PC-3 (cell line): ENCODE measurements around the gene SGK2. TPM values are rescaled to one million over a fixed set of nuclear protein-coding genes. Genes with fewer than 3 reads are reported as not detected.
A peak's percentile ranks its signal among the peaks of the same experiment; 100 is the strongest.
"Not testable (repeated sequence)": the region's sequence is repeated elsewhere in the genome, so short reads cannot be mapped to it uniquely, and the experiment has no call there.

Experiments used
- ATAC-seq: fragments of 200-7000 bp; cut with Tn5 transposase; 2 replicates; pipeline ENCODE4 v1.9.1; 2020; ENCODE audit warnings: mild to moderate bottlenecking, moderate library complexity
- BruUV-seq: library from RNA; stranded (reverse); fragments of 400-500 nt; replicated peaks from 2 replicates; lab custom pipeline; 2021; lab: Mats Ljungman, UMichigan
- CTCF ChIA-PET: fragments of 300-600 bp; sonication (Branson Sonifier 250); formaldehyde crosslinking; loops from one replicate; lab custom pipeline; 2022; ENCODE audit warnings: antibody characterized with exemption; lab: Charles Lee
- POLR2A ChIA-PET: fragments of 300-600 bp; sonication (Branson Sonifier 250); formaldehyde crosslinking; loops from one replicate; lab custom pipeline; 2022; ENCODE audit warnings: antibody characterized with exemption; ENCODE audit not compliant: unreplicated experiment; lab: Charles Lee
- DNase-seq: peaks from one replicate; pipeline ENCODE4 v3.0.0-alpha.2; 2015
- H2AFZ ChIP-seq: fragments of 300-600 bp; sonication (generic); 2 replicates; pipeline ENCODE4 v1.6.0; 2016; ENCODE audit warnings: antibody characterized with exemption, low read length
- H3F3A ChIP-seq: fragments of 300-600 bp; sonication (generic); one replicate; pipeline ENCODE4 v1.6.0; 2017; ENCODE audit warnings: antibody characterized with exemption, low read length, control low read depth, mild to moderate bottlenecking; ENCODE audit not compliant: unreplicated experiment
- H3K27ac ChIP-seq: fragments of 300-600 bp; sonication (generic); 2 replicates; pipeline ENCODE4 v1.5.1; 2016; ENCODE audit warnings: mild to moderate bottlenecking, low read length
- H3K27me3 ChIP-seq: fragments of 300-600 bp; sonication (generic); 2 replicates; pipeline ENCODE4 v1.6.1; 2016; ENCODE audit warnings: low read length, mixed read lengths
- H3K36me3 ChIP-seq: fragments of 300-600 bp; sonication (generic); 2 replicates; pipeline ENCODE4 v1.6.1; 2016; ENCODE audit warnings: low read depth, mixed run types, low read length, mixed read lengths
- H3K4me1 ChIP-seq: fragments of 300-600 bp; sonication (generic); 2 replicates; pipeline ENCODE4 v1.5.1; 2016; ENCODE audit warnings: low read length; ENCODE audit not compliant: insufficient read depth
- H3K4me2 ChIP-seq: fragments of 300-600 bp; sonication (generic); 2 replicates; pipeline ENCODE4 v1.6.0; 2016; ENCODE audit warnings: low read length
- H3K4me3 ChIP-seq: fragments of 300-600 bp; sonication (generic); 2 replicates; pipeline ENCODE4 v1.5.1; 2016; ENCODE audit warnings: mild to moderate bottlenecking, low read length, mixed read lengths
- H3K79me2 ChIP-seq: fragments of 300-600 bp; sonication (generic); 2 replicates; pipeline ENCODE4 v1.6.1; 2017; ENCODE audit warnings: low read length, mixed read lengths
- H3K9ac ChIP-seq: fragments of 300-600 bp; sonication (generic); 2 replicates; pipeline ENCODE4 v1.6.0; 2016; ENCODE audit warnings: mild to moderate bottlenecking, low read length
- H3K9me2 ChIP-seq: fragments of 300-600 bp; sonication (generic); replicated peaks from 2 replicates; pipeline ENCODE4 v1.6.1; 2016; ENCODE audit warnings: mixed run types, low read length, mixed read lengths
- H3K9me3 ChIP-seq: fragments of 300-600 bp; sonication (generic); 2 replicates; pipeline ENCODE4 v1.6.1; 2016; ENCODE audit warnings: low read length, mixed read lengths
- H4K20me1 ChIP-seq: fragments of 300-600 bp; sonication (generic); 2 replicates; pipeline ENCODE4 v1.6.1; 2016; ENCODE audit warnings: low read length, mixed read lengths
- CTCF ChIP-seq: fragments of 300-600 bp; sonication (generic); conservative IDR thresholded peaks from 2 replicates; pipeline ENCODE4 v1.5.1; 2017; ENCODE audit warnings: antibody characterized with exemption, low read depth, mild to moderate bottlenecking, low read length
- EZH2 ChIP-seq: fragments of 300-600 bp; sonication (generic); IDR thresholded peaks from one replicate; pipeline ENCODE4 v1.6.1; 2017; ENCODE audit warnings: antibody characterized with exemption, mild to moderate bottlenecking, low read length; ENCODE audit not compliant: unreplicated experiment
- EZH2phosphoT487 ChIP-seq: fragments of 300-600 bp; sonication (generic); IDR thresholded peaks from 2 replicates; pipeline ENCODE4 v1.6.1; 2018; ENCODE audit warnings: mild to moderate bottlenecking, antibody characterized with exemption, low read length, borderline replicate concordance
- intact Hi-C: fragments of 100-400 bp; cut with micrococcal nuclease; formaldehyde crosslinking; loops from 2 replicates; pipeline ENCODE4 v1.9.0; 2023
- total RNA-seq: library from RNA; depleted of rRNA; stranded (reverse); fragments of >200 nt; gene quantifications from 2 replicates; pipeline ENCODE4 v1.2.3, GENCODE V29; 2014

The SGK2 gene
- total RNA-seq, 1 experiment from 2014 or later, result 6.6 TPM

DNA sequence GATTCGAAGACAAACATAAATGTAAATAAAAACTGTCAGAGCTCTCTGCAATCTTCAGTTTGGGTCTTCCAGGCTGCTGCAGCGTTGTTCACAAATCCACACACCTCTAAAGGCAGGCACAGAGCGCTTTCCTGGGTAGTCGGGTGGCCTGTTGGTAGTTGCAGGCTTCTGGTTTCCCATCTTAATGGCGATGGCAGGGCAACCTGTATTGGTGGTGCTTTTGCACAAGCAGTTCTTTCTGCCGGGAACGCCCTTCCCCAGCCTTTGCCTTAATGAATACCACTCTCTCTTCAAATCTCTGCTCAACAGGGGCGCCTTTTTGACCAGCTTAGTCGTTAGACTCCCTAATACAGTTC lies 31.2 kb downstream of the SGK2 start:
- POLR2A ChIA-PET, result no interaction called here
- CTCF ChIA-PET, result interaction anchor here (0.5 kb wide), 1 partner anchor 1142 kb away, joined by 6 read pairs; no protein-coding TSS in a partner anchor
- ATAC-seq, result peak; percentile 9

GRCh38 chr20:43590392-43591303 lies 31.8 kb downstream of the SGK2 start, which contains the start of gene IFT52:
Gene IFT52, plus strand, starts transcription at chr20:43590937. Its CDS starts 3,762 bp downstream, at chr20:43594699.
- peak within 1 kb of the TSS; percentile 88 for H3K9ac ChIP-seq
- H4K20me1 ChIP-seq, result no peaks in the 10 kb centered on the region
- peaks cover under 1% of the 10 kb centered on the region; the same call in 1 of the 2 replicates for H3K36me3 ChIP-seq
- no peaks in the 10 kb centered on the region for H3F3A ChIP-seq
- peak within 1 kb of the TSS; percentile 91 for H2AFZ ChIP-seq
- peaks cover 14% of the 10 kb centered on the region for H3K4me1 ChIP-seq
- ChIA-PET CTCF (interaction anchor here (0.5 to 0.6 kb wide), 5 partner anchors 52 to 1141 kb away, joined by 6 to 9 read pairs (median 6); no protein-coding TSS in a partner anchor), POLR2A (interaction anchor here (0.6 to 0.7 kb wide), 5 partner anchors 49 to 1821 kb away, joined by 3 to 18 read pairs (median 14); no protein-coding TSS in a partner anchor)
- no peaks in the 10 kb centered on the region for H3K9me2 ChIP-seq
- no TSS peak for BruUV-seq
- no peaks in the 10 kb centered on the region for H3K9me3 ChIP-seq
- TF ChIP-seq EZH2 (no peak), CTCF (no peak), EZH2phosphoT487 (no peak)
- peak within 1 kb of the TSS; percentile 66 for H3K27ac ChIP-seq
- peak within 1 kb of the TSS; percentile 92 for H3K4me2 ChIP-seq
- DNase-seq, result peak; percentile 97
- ATAC-seq, result peak; percentile 99
- H3K79me2 ChIP-seq, result peaks cover 23% of the 10 kb centered on the region
- no peaks in the 10 kb centered on the region for H3K27me3 ChIP-seq
- intact Hi-C loops, result loop anchor here (1.0 kb wide), 2 partner anchors 49 to 133 kb away; partner anchors contain the start of gene SRSF6
- peak within 1 kb of the TSS; percentile 93 for H3K4me3 ChIP-seq

More for the DNA sequence above, 31.2 kb downstream of the SGK2 start:
- TF ChIP-seq CTCF, result no peak
- TF ChIP-seq EZH2, result no peak
- TF ChIP-seq EZH2phosphoT487, result no peak
- Histone ChIP-seq H3K79me2 (peaks cover 23% of the 10 kb centered on the region), H3K9me3 (no peaks in the 10 kb centered on the region), H3K4me3 (peak overlapping the region; percentile 93), H2AFZ (peak overlapping the region; percentile 91), H3K27ac (no peak overlapping the region), H3K27me3 (no peaks in the 10 kb centered on the region), H3K4me2 (peak overlapping the region; percentile 92), H3K9ac (peak overlapping the region; percentile 88), H3F3A (no peaks in the 10 kb centered on the region), H3K4me1 (peaks cover 14% of the 10 kb centered on the region), H3K9me2 (no peaks in the 10 kb centered on the region), H3K36me3 (no peaks in the 10 kb centered on the region), H4K20me1 (no peaks in the 10 kb centered on the region)
- intact Hi-C loops, result loop anchor here (1.0 kb wide), 2 partner anchors 49 to 133 kb away; partner anchors contain the start of gene SRSF6
- no peak for DNase-seq
- BruUV-seq, result TSS peak; percentile 99

DNA sequence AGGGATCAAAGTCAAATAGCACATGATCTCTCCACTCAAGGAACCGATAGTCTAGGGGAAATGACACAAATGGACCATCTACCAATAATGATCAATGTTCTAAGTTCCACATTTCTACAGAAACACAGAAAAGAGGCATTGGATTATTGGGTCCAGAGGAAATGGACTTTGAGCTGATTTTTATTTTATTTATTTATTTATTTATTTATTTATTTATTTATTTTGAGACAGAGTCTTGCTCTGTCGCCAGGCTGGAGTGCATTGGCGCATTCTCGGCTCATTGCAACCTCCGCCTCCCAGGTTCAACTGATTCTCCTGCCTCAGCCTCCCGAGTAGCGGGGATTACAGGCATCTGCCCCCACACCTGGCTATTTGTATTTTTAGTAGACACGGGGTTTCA lies 43.1 kb downstream of the SGK2 start:
- POLR2A ChIA-PET, H3K4me2 ChIP-seq, CTCF ChIA-PET: not testable (repeated sequence)

More for the DNA sequence above, 43.1 kb downstream of the SGK2 start:
- H3K79me2 ChIP-seq, H3K27ac ChIP-seq, H3K27me3 ChIP-seq, H4K20me1 ChIP-seq, intact Hi-C loops, H3K9me3 ChIP-seq, H3K4me1 ChIP-seq, BruUV-seq, DNase-seq, H2AFZ ChIP-seq, H3K9ac ChIP-seq, H3F3A ChIP-seq, H3K4me3 ChIP-seq, H3K9me2 ChIP-seq, ATAC-seq: not testable (repeated sequence)
- H3K36me3 ChIP-seq, result peaks cover 23% of the 10 kb centered on the region; the same call in 1 of the 2 replicates
